ENCODE results near the gene C18orf32. TPM values are rescaled to one million over a fixed set of nuclear protein-coding genes. Genes with fewer than 3 reads are reported as not detected.

The C18orf32 gene
- polyA plus RNA-seq, 3 donors, result 27.5 to 134 (median 115) TPM

GRCh38 chr18:49499046-49499637 is 12.1 kb upstream of the C18orf32 start:
- peaks cover 12 to 23% (median 21%) of the 10 kb centered on the region in 3 donors for H3K27me3 Mint-ChIP-seq (ENCODE audit: low read depth in 3 of 3)
- H3K36me3 Mint-ChIP-seq, result no peaks in the 10 kb centered on the region
- intact Hi-C loops (cut with micrococcal nuclease), result loop anchor here in 1 of 2 donors (10.0 kb wide), 2 partner anchors 544 to 786 kb away; partner anchors contain the start of genes CXXC1, MBD1 and SMAD7
- no peak overlapping the region for H3K27ac Mint-ChIP-seq
- Histone ChIP-seq H3K79me2 (ENCODE audit: insufficient read depth, low read length) (no peaks in the 10 kb centered on the region), H3K9ac (ENCODE audit: insufficient read depth, low read length, poor library complexity, severe bottlenecking) (no peak overlapping the region), H3K27ac (ENCODE audit: low read depth in 1 of 2, low read length in 2 of 2) (no peak overlapping the region), H3K27me3 (ENCODE audit: control insufficient read depth in 2 of 2, insufficient read depth in 2 of 2, low read length in 2 of 2) (peaks cover 2 to 3% of the 10 kb centered on the region in 2 donors), H3K4me2 (replicated peaks; ENCODE audit: extremely low read depth, low read length, poor library complexity, severe bottlenecking) (no peak overlapping the region), H2AFZ (ENCODE audit: insufficient read depth, low read depth, low read length, poor library complexity, severe bottlenecking) (no peak overlapping the region), H4K20me1 (ENCODE audit: insufficient read depth, low read length) (no peaks in the 10 kb centered on the region), H3K4me3 (replicated peaks in 1 of 3; ENCODE audit: low read depth in 2 of 3, low read length in 3 of 3) (no peak overlapping the region), H3K9me3 (replicated peaks in 1 of 2; ENCODE audit: control insufficient read depth in 1 of 2, insufficient read depth in 1 of 2, low read length in 2 of 2) (no peaks in the 10 kb centered on the region), H3K36me3 (replicated peaks in 1 of 2; ENCODE audit: control insufficient read depth in 1 of 2, insufficient read depth in 2 of 2, low read length in 2 of 2) (no peaks in the 10 kb centered on the region), H3K4me1 (ENCODE audit: control insufficient read depth in 1 of 2, insufficient read depth in 2 of 2, low read length in 2 of 2) (peaks cover 0 to 1% of the 10 kb centered on the region in 2 donors)
- H3K4me3 Mint-ChIP-seq, result peak overlapping the region in 1 of 2 donors; percentile 40
- peaks cover 0 to 1% (median 0%) of the 10 kb centered on the region in 7 donors for H3K9me3 Mint-ChIP-seq
- TF ChIP-seq CTCF (IDR thresholded peaks at IDR 0.05), result no peak
- no peak for DNase-seq
- H3K4me1 Mint-ChIP-seq, result peaks cover under 1% of the 10 kb centered on the region
- 87% methylated on average over 8 of the region's 16 CpGs for WGBS (ENCODE audit: insufficient coverage)

- TF ChIP-seq CTCF (IDR thresholded peaks at IDR 0.05), result no peak
- H3K27me3 Mint-ChIP-seq (ENCODE audit: low read depth in 3 of 3), result peaks cover 10 to 16% (median 13%) of the 10 kb centered on the region in 3 donors
- H3K9me3 Mint-ChIP-seq, result peaks cover 0 to 1% (median 0%) of the 10 kb centered on the region in 7 donors
- Histone ChIP-seq H3K4me3 (replicated peaks in 1 of 3; ENCODE audit: low read depth in 2 of 3, low read length in 3 of 3) (no peak overlapping the region), H3K27ac (ENCODE audit: low read depth in 1 of 2, low read length in 2 of 2) (no peak overlapping the region), H3K9ac (ENCODE audit: insufficient read depth, low read length, poor library complexity, severe bottlenecking) (no peak overlapping the region), H3K4me1 (ENCODE audit: control insufficient read depth in 1 of 2, insufficient read depth in 2 of 2, low read length in 2 of 2) (peaks cover 9 to 34% of the 10 kb centered on the region in 2 donors), H3K27me3 (ENCODE audit: control insufficient read depth in 2 of 2, insufficient read depth in 2 of 2, low read length in 2 of 2) (peaks cover 1 to 2% of the 10 kb centered on the region in 2 donors), H4K20me1 (ENCODE audit: insufficient read depth, low read length) (peaks cover 5% of the 10 kb centered on the region), H3K79me2 (ENCODE audit: insufficient read depth, low read length) (peaks cover 19% of the 10 kb centered on the region), H3K9me3 (replicated peaks in 1 of 2; ENCODE audit: control insufficient read depth in 1 of 2, insufficient read depth in 1 of 2, low read length in 2 of 2) (no peaks in the 10 kb centered on the region), H2AFZ (ENCODE audit: insufficient read depth, low read depth, low read length, poor library complexity, severe bottlenecking) (peak overlapping the region; percentile 46), H3K4me2 (replicated peaks; ENCODE audit: extremely low read depth, low read length, poor library complexity, severe bottlenecking) (no peak overlapping the region), H3K36me3 (replicated peaks in 1 of 2; ENCODE audit: control insufficient read depth in 1 of 2, insufficient read depth in 2 of 2, low read length in 2 of 2) (peaks cover 6 to 7% of the 10 kb centered on the region in 2 donors)
- H3K4me1 Mint-ChIP-seq, result peaks cover 30% of the 10 kb centered on the region
- H3K36me3 Mint-ChIP-seq, result peaks cover 10 to 13% of the 10 kb centered on the region in 2 donors
- intact Hi-C loops (cut with micrococcal nuclease), result loop anchor here in 1 of 2 donors (10.0 kb wide), 2 partner anchors 541 to 789 kb away; partner anchors contain the start of genes CXXC1, MBD1 and SMAD7
- no peak for DNase-seq
- no peak overlapping the region for H3K4me3 Mint-ChIP-seq
- no peak overlapping the region for H3K27ac Mint-ChIP-seq
- no CpG with 5 or more reads among the region's 2 CpGs for whole genome bisulfite sequencing (ENCODE audit: insufficient coverage)
Observed at GRCh38 chr18:49495480-49495879, 8.4 kb upstream of the C18orf32 start.
